Gastroesophageal sphincter (tissue), 4 donors: ENCODE results near the gene APOBEC2. TPM values are rescaled to one million over a fixed set of nuclear protein-coding genes. Genes with fewer than 3 reads are reported as not detected.

ENCODE experiments used
- ATAC-seq: fragments of 150-250 bp; one replicate; pipeline ENCODE4 v1.9.1; 2016; ENCODE audit warnings: mild to moderate bottlenecking, moderate library complexity
- H3K27ac ChIP-seq, 4 donors: fragments of 200-600 bp; sonication (generic) in 3 of 4; 1 replicate in 3 of 4; 2 replicates in 1 of 4; pipeline ENCODE4 v1.5.1; 2016 to 2019
- H3K27me3 ChIP-seq: fragments of 200-600 bp; sonication (generic); one replicate; pipeline ENCODE4 v1.5.1; 2019
- H3K36me3 ChIP-seq, 2 donors: fragments of 200-600 bp; sonication (generic); one replicate each; pipeline ENCODE4 v1.5.1; 2019; ENCODE audit warnings: control low read depth in 1 of 2
- H3K4me1 ChIP-seq, 3 donors: fragments of 200-600 bp; sonication (generic); 1 replicate in 2 of 3; 2 replicates in 1 of 3; pipeline ENCODE4 v1.5.1; 2016 to 2019; ENCODE audit warnings: control low read depth in 2 of 3
- H3K4me3 ChIP-seq, 2 donors: fragments of 200-600 bp; sonication (generic); one replicate each; pipeline ENCODE4 v1.5.1; 2019; ENCODE audit warnings: mild to moderate bottlenecking in 1 of 2, moderate library complexity in 1 of 2
- H3K9me3 ChIP-seq, 3 donors: fragments of 200-600 bp; sonication (generic); one replicate each; pipeline ENCODE4 v1.5.1; 2017 to 2019; ENCODE audit warnings: control low read depth in 2 of 3
- CTCF ChIP-seq, 4 experiments: fragments of 200-600 bp in 2 of 4; fragments of 450-650 bp in 2 of 4; sonication (generic) in 1 of 4; IDR thresholded peaks; one replicate each; pipeline ENCODE4 v1.5.1; 2017 to 2019; ENCODE audit warnings: antibody characterized with exemption in 4 of 4, mild to moderate bottlenecking in 2 of 4, moderate library complexity in 2 of 4
- EP300 ChIP-seq: sonication (generic); formaldehyde crosslinking; IDR thresholded peaks from one replicate; pipeline ENCODE4 v1.6.1; 2017; ENCODE audit warnings: antibody characterized with exemption, mild to moderate bottlenecking
- POLR2A ChIP-seq, 2 donors: fragments of 450-650 bp; IDR thresholded peaks; one replicate each; pipeline ENCODE4 v1.6.1; 2017; ENCODE audit warnings: antibody characterized with exemption in 2 of 2, mild to moderate bottlenecking in 2 of 2, moderate library complexity in 1 of 2
- POLR2AphosphoS5 ChIP-seq: sonication (generic); formaldehyde crosslinking; IDR thresholded peaks from one replicate; pipeline ENCODE4 v1.6.1; 2017; ENCODE audit warnings: antibody characterized with exemption
- WGBS, 2 donors: methylation state at CpG; one replicate each; pipeline ENCODE4 v1.1.5; 2018; ENCODE audit warnings: low coverage in 1 of 2; 5-methylcytosine and 5-hydroxymethylcytosine counted together
- total RNA-seq, 4 donors: library from RNA; depleted of rRNA; stranded (reverse); fragments of >200 nt; gene quantifications; one replicate each; pipeline ENCODE4 v1.1.0, GENCODE V29; 2016

APOBEC2 gene
- total RNA-seq, 4 donors from 2014 or later: 0.37 to 1.8 (median 0.72) TPM

GRCh38 chr6:41027799-41028560, 25.0 kb upstream of the APOBEC2 start:
- WGBS, 2 donors: 0 to 7% methylated on average over 3 to 4 of the region's 45 CpGs

GRCh38 chr6:41028561-41029412, 24.2 kb upstream of the APOBEC2 start:
- peaks cover 0 to 23% (median 12%) of the 10 kb centered on the region in 3 donors for H3K4me1 ChIP-seq
- peak; percentile 26 for ATAC-seq
- 51 to 77% methylated on average over 5 to 9 of the region's 13 CpGs for WGBS, 2 donors
- TF ChIP-seq POLR2AphosphoS5: no peak
- no peak for TF ChIP-seq POLR2A (IDR thresholded peaks at IDR 0.05)
- no peak for TF ChIP-seq EP300
- H3K9me3 ChIP-seq: no peaks in the 10 kb centered on the region
- no peaks in the 10 kb centered on the region for H3K36me3 ChIP-seq
- no peaks in the 10 kb centered on the region for H3K27me3 ChIP-seq
- H3K4me3 ChIP-seq: peak overlapping the region; percentile 36 to 53
- H3K27ac ChIP-seq: peak overlapping the region in 3 of 4 donors; percentile 65 to 84 (median 71)

More at GRCh38 chr6:41027799-41028560, 25.0 kb upstream of the APOBEC2 start:
- Histone ChIP-seq H3K27me3 (no peaks in the 10 kb centered on the region), H3K4me3 (peak overlapping the region; percentile 36 to 53), H3K4me1 (peaks cover 0 to 23% (median 12%) of the 10 kb centered on the region in 3 donors), H3K36me3 (no peaks in the 10 kb centered on the region), H3K9me3 (no peaks in the 10 kb centered on the region), H3K27ac (peak overlapping the region in 3 of 4 donors; percentile 65 to 84 (median 71))
- peak; percentile 94 for ATAC-seq
- TF ChIP-seq POLR2AphosphoS5 (peak; percentile 22), CTCF (IDR thresholded peaks at IDR 0.05) (peak; percentile 96 to 99 (median 98)), POLR2A (IDR thresholded peaks at IDR 0.05) (peak in 1 of 2 donors; percentile 16), EP300 (no peak)

- no peak for ATAC-seq
- Histone ChIP-seq H3K36me3 (no peaks in the 10 kb centered on the region), H3K27ac (no peak overlapping the region), H3K9me3 (no peaks in the 10 kb centered on the region), H3K27me3 (no peaks in the 10 kb centered on the region), H3K4me3 (no peak overlapping the region), H3K4me1 (peaks cover 0 to 14% (median 6%) of the 10 kb centered on the region in 3 donors)
- TF ChIP-seq POLR2A (IDR thresholded peaks at IDR 0.05) (no peak), POLR2AphosphoS5 (no peak), EP300 (no peak), CTCF (IDR thresholded peaks at IDR 0.05) (no peak)
- no CpG with 5 or more reads among the region's 15 CpGs for WGBS, 2 donors
Observed at GRCh38 chr6:41032830-41033229, 20.2 kb upstream of the APOBEC2 start.

DNA sequence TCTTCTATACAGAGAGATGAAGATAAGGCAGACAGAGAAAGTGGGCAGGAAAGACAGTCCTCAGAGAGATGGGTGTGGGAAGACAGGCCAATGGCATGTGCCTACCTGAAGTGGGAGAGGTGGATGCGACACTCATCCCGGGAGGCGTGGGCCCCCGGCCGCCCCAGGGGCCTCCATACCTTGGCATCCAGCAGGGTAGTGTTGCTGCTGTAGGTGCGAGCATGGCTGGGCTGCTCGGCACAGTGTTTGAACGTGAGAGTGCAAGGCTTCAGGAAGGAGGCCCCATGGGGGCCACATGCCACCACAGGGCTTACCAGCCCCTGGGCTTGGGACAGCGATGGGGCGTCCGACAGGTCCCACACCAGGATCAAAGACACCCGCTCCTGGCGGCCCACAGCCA, 19.2 kb upstream of the APOBEC2 start:
- H3K36me3 ChIP-seq: no peaks in the 10 kb centered on the region
- WGBS, 2 donors: 100% methylated on average over 1 of the region's 13 CpGs; no CpG with 5 or more reads in 1 of the 2 donors
- no peak for ATAC-seq
- no peak overlapping the region for H3K4me3 ChIP-seq
- peaks cover 0 to 4% (median 0%) of the 10 kb centered on the region in 3 donors for H3K4me1 ChIP-seq
- no peaks in the 10 kb centered on the region for H3K27me3 ChIP-seq
- H3K27ac ChIP-seq: no peak overlapping the region
- TF ChIP-seq POLR2AphosphoS5 (no peak), EP300 (no peak), CTCF (IDR thresholded peaks at IDR 0.05) (no peak), POLR2A (IDR thresholded peaks at IDR 0.05) (no peak)
- H3K9me3 ChIP-seq: no peaks in the 10 kb centered on the region

DNA sequence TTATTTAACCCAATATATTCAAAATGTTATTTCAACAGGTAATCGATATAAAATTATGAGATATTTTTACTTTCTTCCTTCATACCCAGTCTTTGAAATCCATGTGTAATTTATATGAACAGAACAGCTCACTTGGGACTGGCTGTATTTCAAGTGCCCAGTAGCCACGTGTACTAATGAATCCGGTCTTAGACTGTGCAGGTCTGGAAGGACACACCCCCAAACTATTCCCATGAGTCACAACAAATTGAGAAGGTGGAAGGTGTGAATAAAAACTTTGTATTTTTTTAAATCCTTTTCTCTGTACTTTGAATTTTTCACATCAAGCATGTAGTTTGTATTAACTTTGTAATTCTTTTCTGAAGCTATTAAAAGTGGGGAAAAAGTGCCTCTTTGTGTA, 16.8 kb upstream of the APOBEC2 start:
- no peak for ATAC-seq
- H3K4me3 ChIP-seq: no peak overlapping the region
- TF ChIP-seq CTCF (IDR thresholded peaks at IDR 0.05) (no peak), POLR2A (IDR thresholded peaks at IDR 0.05) (no peak), POLR2AphosphoS5 (no peak), EP300 (no peak)
- H3K4me1 ChIP-seq: no peaks in the 10 kb centered on the region
- no peaks in the 10 kb centered on the region for H3K36me3 ChIP-seq
- H3K27ac ChIP-seq: no peak overlapping the region
- WGBS, 2 donors: 54 to 56% methylated on average over 3 of the region's 3 CpGs
- no peaks in the 10 kb centered on the region for H3K9me3 ChIP-seq
- no peaks in the 10 kb centered on the region for H3K27me3 ChIP-seq
